ENCODE data around the gene MINPP1. TPM values are rescaled to one million over a fixed set of nuclear protein-coding genes. Genes with fewer than 3 reads are reported as not detected.

The MINPP1 gene
- total and polyA plus RNA-seq, 2 of the 13 experiments (the other 11 are each of a cell fraction or from before 2014, with no cell fraction given) = 19.2 to 53.7 TPM

- no peak for TF ChIP-seq ZNF510 (CRISPR knock-in tag; IDR thresholded peaks at IDR 0.05; ENCODE audit: low read depth)
- no peak for TF ChIP-seq PLRG1 (conservative IDR thresholded peaks at IDR 0.05)
- no peak for TF ChIP-seq NFIC (IDR thresholded peaks at IDR 0.05; ENCODE audit: low read length)
- TF ChIP-seq RFXAP (CRISPR knock-in tag; IDR thresholded peaks at IDR 0.05; ENCODE audit: borderline replicate concordance) = no peak
- TF ChIP-seq ZNF605 (CRISPR knock-in tag; IDR thresholded peaks at IDR 0.05) = no peak
- no peak for TF ChIP-seq SP1 (IDR thresholded peaks at IDR 0.05)
- no peak for TF ChIP-seq SP1 (CRISPR knock-in tag; IDR thresholded peaks at IDR 0.05)
- no peak for TF ChIP-seq ZNF30 (CRISPR knock-in tag; IDR thresholded peaks at IDR 0.05)
- TF ChIP-seq ZBTB8A (CRISPR knock-in tag; IDR thresholded peaks at IDR 0.05; ENCODE audit: borderline replicate concordance, low read depth) = no peak
- no peak for TF ChIP-seq CSRNP2 (CRISPR knock-in tag; conservative IDR thresholded peaks at IDR 0.05; ENCODE audit: low read depth)
Observed at GRCh38 chr10:87523731-87524130, 19.0 kb downstream of the MINPP1 start (continued).

- no peak for ATAC-seq
- ChIA-PET CTCF (ENCODE audit: low intra/inter-chr PET ratio, low total read pairs) (no interaction called here), POLR2A (interaction anchor here (0.6 kb wide), 1 partner anchor 328 kb away, joined by 3 read pairs; no protein-coding TSS in a partner anchor)
- H3K27me3 ChIP-seq (ENCODE audit: control insufficient read depth in 1 of 2, insufficient read depth in 2 of 2, low read length in 2 of 2) = no peaks in the 10 kb centered on the region
- no peak overlapping the region for H3K9ac ChIP-seq (ENCODE audit: insufficient read depth, low read depth, low read length)
- no peak overlapping the region for H3K4me2 ChIP-seq (ENCODE audit: low read depth, low read length)
- H3K79me2 ChIP-seq (ENCODE audit: insufficient read depth, low read length) = peaks cover 3% of the 10 kb centered on the region
- no peaks in the 10 kb centered on the region for H3K4me1 ChIP-seq (ENCODE audit: insufficient read depth, low read length)
- H4K20me1 ChIP-seq (ENCODE audit: insufficient read depth, low read length) = no peaks in the 10 kb centered on the region
- DNase-seq (ENCODE audit: low spot score) = no peak
- H2AFZ ChIP-seq (ENCODE audit: low read length) = no peak overlapping the region
- BruUV-seq (replicated peaks) = no TSS peak
- no peaks in the 10 kb centered on the region for H3K9me3 ChIP-seq (ENCODE audit: low read length)
- in situ Hi-C loops (cut with HindIII; ENCODE audit: extremely low pct_ligation_motif_present, low pct_unique_long_range_greater_than_20kb) (no loop called here), intact Hi-C loops (cut with micrococcal nuclease; ENCODE audit: unreplicated experiment) (no loop called here)
- H3K36me3 ChIP-seq (replicated peaks in 1 of 2; ENCODE audit: control insufficient read depth in 1 of 2, insufficient read depth in 2 of 2, low read length in 2 of 2) = peaks cover 4 to 24% of the 10 kb centered on the region in 2 experiments; a peak in 3 of 5 replicates
- no peak overlapping the region for H3K4me3 ChIP-seq (replicated peaks in 1 of 3; ENCODE audit: insufficient read depth in 1 of 3, low read depth in 2 of 3, low read length in 3 of 3)
- FAIRE-seq = no peak
- no peak overlapping the region for H3K27ac ChIP-seq (ENCODE audit: extremely low read length, insufficient read depth, low read length)
- no peak for TF ChIP-seq TEAD2 (CRISPR knock-in tag; IDR thresholded peaks at IDR 0.05)
- TF ChIP-seq ZNF720 (CRISPR knock-in tag; IDR thresholded peaks at IDR 0.05) = no peak
- TF ChIP-seq ZNF138 (CRISPR knock-in tag; IDR thresholded peaks at IDR 0.05; ENCODE audit: low read depth) = no peak
- TF ChIP-seq ZNF280B (CRISPR knock-in tag; IDR thresholded peaks at IDR 0.05; ENCODE audit: borderline replicate concordance) = no peak
- no peak for TF ChIP-seq PRDM4 (CRISPR knock-in tag; IDR thresholded peaks at IDR 0.05; ENCODE audit: borderline replicate concordance)
- TF ChIP-seq LBX2 (CRISPR knock-in tag; IDR thresholded peaks at IDR 0.05; ENCODE audit: borderline replicate concordance) = no peak
- TF ChIP-seq ETV6 (CRISPR knock-in tag; conservative IDR thresholded peaks at IDR 0.05) = no peak
Observed at GRCh38 chr10:87524296-87524695, 19.6 kb downstream of the MINPP1 start.

Measured in HepG2 (cell line).